Large intestine (tissue), 3 donors: ENCODE results near the gene TGFBR1. TPM values are rescaled to one million over a fixed set of nuclear protein-coding genes. Genes with fewer than 3 reads are reported as not detected.

Experiments
- DNase-seq, 2 donors: peaks; one replicate each; pipeline versions ENCODE4 v3.0.0 to v3.0.0-alpha.2; 2013
- H3K27ac ChIP-seq: one replicate; pipeline ENCODE4 v1.5.1; 2013; ENCODE audit warnings: low read length
- H3K27me3 ChIP-seq: 2 replicates; pipeline ENCODE4 v1.6.1; 2013; ENCODE audit warnings: low read length; ENCODE audit not compliant: control insufficient read depth, insufficient read depth
- H3K36me3 ChIP-seq: 2 replicates; pipeline ENCODE4 v1.6.1; 2013; ENCODE audit warnings: low read length; ENCODE audit not compliant: control insufficient read depth, insufficient read depth
- H3K4me1 ChIP-seq: one replicate; pipeline ENCODE4 v1.6.1; 2013; ENCODE audit warnings: low read length; ENCODE audit not compliant: control insufficient read depth, insufficient read depth
- H3K4me3 ChIP-seq: one replicate; pipeline ENCODE4 v1.5.1; 2013; ENCODE audit warnings: low read length
- H3K9me3 ChIP-seq: one replicate; pipeline ENCODE4 v1.6.1; 2013; ENCODE audit warnings: mild to moderate bottlenecking, low read depth, low read length, moderate library complexity; ENCODE audit not compliant: control insufficient read depth
- WGBS: methylation state at CpG from one replicate; pipeline ENCODE4 v1.1.5; 2013; ENCODE audit warnings: low lambda C conversion rate; ENCODE audit not compliant: insufficient coverage; 5-methylcytosine and 5-hydroxymethylcytosine counted together
- polyA plus RNA-seq: library from polyadenylated mRNA; unstranded; fragments of 120-200 nt; gene quantifications from one replicate; pipeline ENCODE4 v1.2.1, GENCODE V29; 2013

The TGFBR1 gene
- polyA plus RNA-seq, 1 donor: 28.6 TPM

GRCh38 chr9:99118782-99119466 lies 14.0 kb downstream of the TGFBR1 start:
- no peak for DNase-seq
- no peak overlapping the region for H3K4me3 ChIP-seq
- no peaks in the 10 kb centered on the region for H3K36me3 ChIP-seq
- H3K27ac ChIP-seq: no peak overlapping the region
- H3K27me3 ChIP-seq: no peaks in the 10 kb centered on the region
- H3K4me1 ChIP-seq: no peaks in the 10 kb centered on the region
- no CpG with 5 or more reads among the region's 7 CpGs for WGBS
- H3K9me3 ChIP-seq: no peaks in the 10 kb centered on the region

GRCh38 chr9:99119976-99120655 lies 15.2 kb downstream of the TGFBR1 start:
- no peak for DNase-seq
- Histone ChIP-seq H3K36me3 (no peaks in the 10 kb centered on the region), H3K9me3 (no peaks in the 10 kb centered on the region), H3K4me3 (no peak overlapping the region), H3K27me3 (no peaks in the 10 kb centered on the region), H3K27ac (no peak overlapping the region), H3K4me1 (no peaks in the 10 kb centered on the region)

GRCh38 chr9:99121604-99122003 lies 16.7 kb downstream of the TGFBR1 start:
- no peak overlapping the region for H3K27ac ChIP-seq
- H3K27me3 ChIP-seq: no peaks in the 10 kb centered on the region
- no peaks in the 10 kb centered on the region for H3K4me1 ChIP-seq
- 100% methylated on average over 1 of the region's 1 CpG for WGBS
- H3K4me3 ChIP-seq: no peak overlapping the region
- no peaks in the 10 kb centered on the region for H3K36me3 ChIP-seq
- no peaks in the 10 kb centered on the region for H3K9me3 ChIP-seq
- no peak for DNase-seq

- no peaks in the 10 kb centered on the region for H3K9me3 ChIP-seq
- 86% methylated on average over 3 of the region's 3 CpGs for WGBS
- peaks cover 2% of the 10 kb centered on the region for H3K4me1 ChIP-seq
- H3K27me3 ChIP-seq: no peaks in the 10 kb centered on the region
- H3K27ac ChIP-seq: no peak overlapping the region
- DNase-seq: no peak
- no peaks in the 10 kb centered on the region for H3K36me3 ChIP-seq
- H3K4me3 ChIP-seq: no peak overlapping the region
Measured at GRCh38 chr9:99124534-99125255, 19.8 kb downstream of the TGFBR1 start.

- WGBS: no CpG with 5 or more reads among the region's 1 CpG
Measured at GRCh38 chr9:99125446-99125845, 20.5 kb downstream of the TGFBR1 start.

DNA sequence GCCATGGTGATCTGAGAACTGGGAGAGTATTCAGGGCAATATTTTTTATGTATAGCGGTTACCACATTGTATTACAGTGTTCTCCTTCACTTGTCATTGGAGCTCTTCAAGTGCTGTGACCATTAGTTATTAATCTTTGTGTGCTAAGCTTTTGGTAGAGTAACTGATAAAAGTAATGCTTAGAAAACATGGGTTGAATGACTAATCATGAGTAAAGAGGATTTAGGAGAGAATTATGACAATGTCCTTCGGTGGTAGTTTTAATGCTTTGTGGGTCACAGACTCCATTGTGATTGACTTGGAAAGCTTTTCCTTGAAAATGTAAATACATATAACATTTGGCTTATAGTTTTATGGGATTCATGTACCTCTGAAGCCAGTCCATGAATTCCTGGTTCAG lies 21.4 kb downstream of the TGFBR1 start:
- Histone ChIP-seq H3K27ac (no peak overlapping the region), H3K4me3 (no peak overlapping the region), H3K9me3 (no peaks in the 10 kb centered on the region), H3K27me3 (no peaks in the 10 kb centered on the region), H3K36me3 (no peaks in the 10 kb centered on the region), H3K4me1 (peaks cover 2% of the 10 kb centered on the region)
- WGBS: 100% methylated on average over 1 of the region's 2 CpGs
- DNase-seq: no peak

More at GRCh38 chr9:99125446-99125845, 20.5 kb downstream of the TGFBR1 start:
- no peak for DNase-seq
- Histone ChIP-seq H3K4me1 (peaks cover 2% of the 10 kb centered on the region), H3K27me3 (no peaks in the 10 kb centered on the region), H3K4me3 (no peak overlapping the region), H3K27ac (no peak overlapping the region), H3K9me3 (no peaks in the 10 kb centered on the region), H3K36me3 (no peaks in the 10 kb centered on the region)

- WGBS: no CpG with 5 or more reads among the region's 3 CpGs
- Histone ChIP-seq H3K27ac (no peak overlapping the region), H3K27me3 (no peaks in the 10 kb centered on the region), H3K4me3 (no peak overlapping the region), H3K9me3 (no peaks in the 10 kb centered on the region), H3K36me3 (peaks cover 5% of the 10 kb centered on the region), H3K4me1 (peaks cover 2% of the 10 kb centered on the region)
- DNase-seq: peak in 1 of 2 donors; percentile 32
Measured at GRCh38 chr9:99127356-99128132, 22.6 kb downstream of the TGFBR1 start.

- peaks cover 2% of the 10 kb centered on the region for H3K4me1 ChIP-seq
- H3K27ac ChIP-seq: no peak overlapping the region
- H3K4me3 ChIP-seq: no peak overlapping the region
- peaks cover 5% of the 10 kb centered on the region for H3K36me3 ChIP-seq
- no peaks in the 10 kb centered on the region for H3K9me3 ChIP-seq
- H3K27me3 ChIP-seq: no peaks in the 10 kb centered on the region
- no peak for DNase-seq
- no CpG with 5 or more reads among the region's 1 CpG for WGBS
Measured at GRCh38 chr9:99128133-99128406, 23.2 kb downstream of the TGFBR1 start.

DNA sequence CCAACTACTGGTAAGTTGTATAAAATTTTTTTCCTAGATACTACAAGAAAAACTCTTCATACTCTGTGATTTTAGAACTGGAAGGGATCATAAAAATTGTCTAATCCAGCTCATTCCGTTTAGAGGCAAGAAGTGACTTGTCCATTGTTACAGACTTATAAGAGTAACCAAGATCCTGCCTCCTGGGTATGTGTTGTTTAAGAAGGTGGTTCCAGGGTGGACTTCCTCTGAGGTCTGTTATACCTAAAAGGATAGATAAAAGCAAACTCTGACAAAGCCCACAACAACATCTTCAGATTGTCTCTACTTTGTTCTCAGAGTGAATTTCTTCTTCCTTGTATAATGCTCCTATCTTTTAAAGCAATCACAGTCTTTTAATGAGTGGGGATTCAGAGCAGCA lies 24.2 kb downstream of the TGFBR1 start:
- H3K27ac ChIP-seq: no peak overlapping the region
- peaks cover 2% of the 10 kb centered on the region for H3K4me1 ChIP-seq
- H3K9me3 ChIP-seq: no peaks in the 10 kb centered on the region
- no CpG with 5 or more reads among the region's 1 CpG for WGBS
- H3K4me3 ChIP-seq: no peak overlapping the region
- H3K27me3 ChIP-seq: no peaks in the 10 kb centered on the region
- DNase-seq: no peak
- peaks cover 5% of the 10 kb centered on the region for H3K36me3 ChIP-seq

DNA sequence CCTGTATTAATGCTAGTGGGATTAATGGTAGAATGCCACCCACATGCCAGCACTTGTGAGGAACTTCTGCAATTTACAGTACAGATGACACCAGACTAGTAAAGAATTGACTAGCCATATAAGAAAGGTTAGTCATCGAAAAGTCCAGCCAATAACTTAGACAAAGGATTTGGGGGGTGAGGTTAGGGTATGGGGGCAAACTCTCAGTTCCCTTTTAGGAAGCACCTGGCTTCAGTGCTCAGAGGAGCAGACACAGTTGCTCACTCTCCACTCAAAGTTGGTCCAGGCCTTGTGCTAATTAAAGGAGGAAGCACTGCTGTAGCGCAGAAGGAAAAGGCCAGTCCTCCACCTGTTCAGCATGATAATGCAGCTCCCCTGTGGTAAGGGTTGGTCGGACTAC lies 25.2 kb downstream of the TGFBR1 start:
- WGBS: 100% methylated on average over 2 of the region's 3 CpGs
- H3K27ac ChIP-seq: no peak overlapping the region
- H3K9me3 ChIP-seq: no peaks in the 10 kb centered on the region
- H3K27me3 ChIP-seq: no peaks in the 10 kb centered on the region
- peaks cover 2% of the 10 kb centered on the region for H3K4me1 ChIP-seq
- H3K4me3 ChIP-seq: no peak overlapping the region
- no peak for DNase-seq
- peaks cover 5% of the 10 kb centered on the region for H3K36me3 ChIP-seq
